ENCODE measurements around the gene CADM1.

The CADM1 gene

DNA sequence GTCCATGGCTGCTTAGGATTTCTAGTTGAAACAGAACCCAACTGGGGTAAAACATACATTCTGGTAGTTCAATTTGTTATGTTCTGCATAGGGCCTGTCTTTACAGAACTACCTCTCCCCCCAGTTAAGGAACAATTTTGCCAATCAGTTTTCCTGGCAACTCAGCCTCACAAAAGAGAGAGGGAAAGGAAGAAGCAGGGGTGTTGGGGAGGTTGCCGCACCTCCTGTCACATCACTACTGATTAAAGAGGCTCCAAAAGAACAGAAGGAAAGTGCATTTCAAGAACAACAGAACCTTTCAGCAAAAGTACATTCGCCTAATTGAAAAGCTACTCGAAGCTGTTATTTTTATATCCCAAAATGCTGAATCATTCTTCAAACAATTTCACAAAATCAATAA, 217.6 kb downstream of the CADM1 start:
- H3K27ac ChIP-seq: no peak overlapping the region
- POLR2A ChIA-PET (ENCODE audit: low non-redundant PET): no interaction called here
- no peak for TF ChIP-seq CTCF (conservative IDR thresholded peaks at IDR 0.05; ENCODE audit: low read depth)
- CTCF ChIA-PET: no interaction called here
- DNase-seq (ENCODE audit: low spot score): no peak

DNA sequence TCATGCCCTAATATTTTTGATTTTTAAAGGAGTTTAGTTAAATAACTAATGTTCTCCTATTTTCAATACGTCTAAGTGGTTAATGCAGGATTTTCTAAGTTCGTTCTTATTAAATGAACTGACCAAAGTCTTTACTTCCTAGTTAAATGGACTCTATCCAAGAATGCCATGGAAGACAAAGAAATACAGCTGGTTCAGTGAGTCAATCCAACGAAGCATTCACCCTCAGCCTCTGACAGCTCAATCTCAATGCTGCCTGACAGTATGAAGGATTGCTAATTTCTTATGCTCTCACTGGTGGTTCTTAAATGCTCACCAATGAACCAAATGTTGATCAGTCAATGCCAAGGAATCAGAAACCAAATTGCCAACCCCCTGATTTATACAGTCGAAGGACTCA, 219.4 kb downstream of the CADM1 start:
- no peak overlapping the region for H3K27ac ChIP-seq
- POLR2A ChIA-PET (ENCODE audit: low non-redundant PET): no interaction called here
- no peak for DNase-seq (ENCODE audit: low spot score)
- CTCF ChIA-PET: interaction anchor here (0.5 kb wide), 1 partner anchor 9 kb away, joined by 5 read pairs; no protein-coding TSS in a partner anchor
- no peak for TF ChIP-seq CTCF (conservative IDR thresholded peaks at IDR 0.05; ENCODE audit: low read depth)

- no peak overlapping the region for H3K27ac ChIP-seq
- no peak for TF ChIP-seq CTCF (conservative IDR thresholded peaks at IDR 0.05; ENCODE audit: low read depth)
- ChIA-PET POLR2A (ENCODE audit: low non-redundant PET) (no interaction called here), CTCF (no interaction called here)
- DNase-seq (ENCODE audit: low spot score): no peak
Measured at GRCh38 chr11:115282923-115283322, 221.3 kb downstream of the CADM1 start.

DNA sequence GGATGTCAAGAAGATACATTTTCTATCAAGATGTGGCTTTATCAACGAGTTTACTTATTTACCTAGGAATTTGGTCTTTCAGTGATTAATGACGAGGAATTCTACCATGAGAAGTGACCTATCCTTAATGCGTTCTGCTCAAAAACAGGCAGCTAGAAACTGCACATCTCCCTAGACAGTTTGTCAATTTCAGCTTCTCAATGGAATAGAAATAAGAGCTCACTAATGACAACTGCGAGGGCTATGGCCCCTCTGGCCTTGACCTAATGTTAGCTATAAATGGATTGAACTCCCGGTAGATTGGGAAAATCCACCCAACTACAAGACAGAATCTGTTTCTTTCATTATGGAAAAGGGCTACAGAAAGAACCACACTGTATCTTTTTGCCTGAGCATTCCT, 223.4 kb downstream of the CADM1 start:
- ChIA-PET CTCF (no interaction called here), POLR2A (ENCODE audit: low non-redundant PET) (no interaction called here)
- no peak for DNase-seq (ENCODE audit: low spot score)
- H3K27ac ChIP-seq: no peak overlapping the region
- no peak for TF ChIP-seq CTCF (conservative IDR thresholded peaks at IDR 0.05; ENCODE audit: low read depth)

- POLR2A ChIA-PET (ENCODE audit: low non-redundant PET): no interaction called here
- no peak overlapping the region for H3K27ac ChIP-seq
Measured at GRCh38 chr11:115279813-115280761, 224.1 kb downstream of the CADM1 start.

GRCh38 chr11:115276799-115277198, 227.4 kb downstream of the CADM1 start:
- POLR2A ChIA-PET (ENCODE audit: low non-redundant PET): no interaction called here
- no peak for DNase-seq (ENCODE audit: low spot score)
- TF ChIP-seq CTCF (conservative IDR thresholded peaks at IDR 0.05; ENCODE audit: low read depth): no peak
- no peak overlapping the region for H3K27ac ChIP-seq
- CTCF ChIA-PET: interaction anchor here (0.6 to 0.7 kb wide), 2 partner anchors 852 to 999 kb away, joined by 3 read pairs; no protein-coding TSS in a partner anchor

More at GRCh38 chr11:115279813-115280761, 224.1 kb downstream of the CADM1 start:
- DNase-seq (ENCODE audit: low spot score): no peak
- no peak for TF ChIP-seq CTCF (conservative IDR thresholded peaks at IDR 0.05; ENCODE audit: low read depth)
- CTCF ChIA-PET: interaction anchor here (0.6 kb wide), 1 partner anchor 1043 kb away, joined by 3 read pairs; no protein-coding TSS in a partner anchor

Data from RWPE1 (cell line).